ENCODE data around the gene GJB2.

DNA sequence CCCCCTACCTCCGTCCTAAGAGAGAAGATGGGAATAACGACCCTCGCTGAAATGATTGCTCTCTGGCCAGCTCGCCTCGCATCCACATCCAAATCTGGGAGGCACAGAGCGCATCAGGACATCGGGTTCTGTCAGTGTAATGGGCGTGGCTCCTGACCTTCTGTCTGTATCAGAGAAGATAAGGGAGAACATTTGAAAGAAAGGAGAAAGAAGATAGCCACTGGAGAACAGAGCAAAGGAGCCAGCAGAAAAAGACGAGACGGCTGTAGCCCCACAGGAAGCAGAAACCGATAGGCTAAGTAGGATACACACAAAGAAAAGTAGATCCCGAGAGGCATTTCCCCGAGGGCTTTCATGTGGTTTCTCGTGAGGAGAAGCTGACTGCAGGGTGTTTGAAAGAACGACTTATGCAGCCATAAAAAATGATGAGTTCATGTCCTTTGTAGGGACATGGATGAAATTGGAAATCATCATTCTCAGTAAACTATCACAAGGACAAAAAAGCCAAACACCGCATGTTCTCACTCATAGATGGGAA is 14.0 kb upstream of the GJB2 start:
- TF ChIP-seq, protein P1, sequence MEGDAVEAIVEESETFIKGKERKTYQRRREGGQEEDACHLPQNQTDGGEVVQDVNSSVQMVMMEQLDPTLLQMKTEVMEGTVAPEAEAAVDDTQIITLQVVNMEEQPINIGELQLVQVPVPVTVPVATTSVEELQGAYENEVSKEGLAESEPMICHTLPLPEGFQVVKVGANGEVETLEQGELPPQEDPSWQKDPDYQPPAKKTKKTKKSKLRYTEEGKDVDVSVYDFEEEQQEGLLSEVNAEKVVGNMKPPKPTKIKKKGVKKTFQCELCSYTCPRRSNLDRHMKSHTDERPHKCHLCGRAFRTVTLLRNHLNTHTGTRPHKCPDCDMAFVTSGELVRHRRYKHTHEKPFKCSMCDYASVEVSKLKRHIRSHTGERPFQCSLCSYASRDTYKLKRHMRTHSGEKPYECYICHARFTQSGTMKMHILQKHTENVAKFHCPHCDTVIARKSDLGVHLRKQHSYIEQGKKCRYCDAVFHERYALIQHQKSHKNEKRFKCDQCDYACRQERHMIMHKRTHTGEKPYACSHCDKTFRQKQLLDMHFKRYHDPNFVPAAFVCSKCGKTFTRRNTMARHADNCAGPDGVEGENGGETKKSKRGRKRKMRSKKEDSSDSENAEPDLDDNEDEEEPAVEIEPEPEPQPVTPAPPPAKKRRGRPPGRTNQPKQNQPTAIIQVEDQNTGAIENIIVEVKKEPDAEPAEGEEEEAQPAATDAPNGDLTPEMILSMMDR (conservative IDR thresholded peaks at IDR 0.05; ENCODE audit: low read length): no peak
- no peak for TF ChIP-seq EZH2phosphoT487 (IDR thresholded peaks at IDR 0.05; ENCODE audit: borderline replicate concordance)

All from Loucy (cell line).